Measurements from ENCODE around the gene PRICKLE2.

PRICKLE2 gene

GRCh38 chr3:64254443-64254842 lies 29.2 kb upstream of the PRICKLE2 start:
- DNase-seq (ENCODE audit: low read depth in 1 of 2, low spot score in 1 of 2) = no peak

- DNase-seq (ENCODE audit: low read depth in 1 of 2, low spot score in 1 of 2) = no peak
Measured at GRCh38 chr3:64253689-64254088, 28.4 kb upstream of the PRICKLE2 start.

GRCh38 chr3:64251019-64251418 lies 25.8 kb upstream of the PRICKLE2 start:
- DNase-seq (ENCODE audit: low read depth in 1 of 2, low spot score in 1 of 2) = no peak

GRCh38 chr3:64247991-64248646 lies 22.9 kb upstream of the PRICKLE2 start:
- no peak for DNase-seq (ENCODE audit: low read depth in 1 of 2, low spot score in 1 of 2)

- DNase-seq (ENCODE audit: low read depth in 1 of 2, low spot score in 1 of 2) = no peak
Measured at GRCh38 chr3:64244011-64244942, 19.0 kb upstream of the PRICKLE2 start.

- no peak for DNase-seq (ENCODE audit: low read depth in 1 of 2, low spot score in 1 of 2)
Measured at GRCh38 chr3:64242435-64242834, 17.2 kb upstream of the PRICKLE2 start.

GRCh38 chr3:64240959-64241358 lies 15.7 kb upstream of the PRICKLE2 start:
- no peak for DNase-seq (ENCODE audit: low read depth in 1 of 2, low spot score in 1 of 2)

- DNase-seq (ENCODE audit: low read depth in 1 of 2, low spot score in 1 of 2) = no peak
Measured at GRCh38 chr3:64240396-64240795, 15.1 kb upstream of the PRICKLE2 start.

GRCh38 chr3:64239841-64240240 lies 14.6 kb upstream of the PRICKLE2 start:
- DNase-seq (ENCODE audit: low read depth in 1 of 2, low spot score in 1 of 2) = no peak

- DNase-seq (ENCODE audit: low read depth in 1 of 2, low spot score in 1 of 2) = no peak
Measured at GRCh38 chr3:64238971-64239667, 13.9 kb upstream of the PRICKLE2 start.

- DNase-seq (ENCODE audit: low read depth in 1 of 2, low spot score in 1 of 2) = no peak
Measured at GRCh38 chr3:64237083-64237482, 11.8 kb upstream of the PRICKLE2 start.

- no peak for DNase-seq (ENCODE audit: low read depth in 1 of 2, low spot score in 1 of 2)
Measured at GRCh38 chr3:64235605-64236004, 10.3 kb upstream of the PRICKLE2 start.

GRCh38 chr3:64234571-64234970 lies 9.3 kb upstream of the PRICKLE2 start:
- DNase-seq (ENCODE audit: low read depth in 1 of 2, low spot score in 1 of 2) = no peak

- DNase-seq (ENCODE audit: low read depth in 1 of 2, low spot score in 1 of 2) = no peak
Measured at GRCh38 chr3:64232821-64233220, 7.6 kb upstream of the PRICKLE2 start.

- DNase-seq (ENCODE audit: low read depth in 1 of 2, low spot score in 1 of 2) = no peak
Measured at GRCh38 chr3:64229903-64230302, 4.6 kb upstream of the PRICKLE2 start.

- no peak for DNase-seq (ENCODE audit: low read depth in 1 of 2, low spot score in 1 of 2)
Measured at GRCh38 chr3:64228110-64228509, 2.8 kb upstream of the PRICKLE2 start.

- no peak for DNase-seq (ENCODE audit: low read depth in 1 of 2, low spot score in 1 of 2)
Measured at GRCh38 chr3:64226730-64227129, 1.5 kb upstream of the PRICKLE2 start.

- no peak for DNase-seq (ENCODE audit: low read depth in 1 of 2, low spot score in 1 of 2)
Measured at GRCh38 chr3:64225695-64226499, 631 bp upstream of the PRICKLE2 start.

GRCh38 chr3:64223791-64224745 lies 1.2 kb downstream of the PRICKLE2 start:
- no peak for DNase-seq (ENCODE audit: low read depth in 1 of 2, low spot score in 1 of 2)
